C1 segment of cervical spinal cord (tissue), 14 donors: ENCODE measurements around the gene FNDC10.

ENCODE experiments used
- DNase-seq, 14 donors: peaks; one replicate each; lab custom pipeline; 2025; lab: John Stamatoyannopoulos, UW

FNDC10 gene

DNA sequence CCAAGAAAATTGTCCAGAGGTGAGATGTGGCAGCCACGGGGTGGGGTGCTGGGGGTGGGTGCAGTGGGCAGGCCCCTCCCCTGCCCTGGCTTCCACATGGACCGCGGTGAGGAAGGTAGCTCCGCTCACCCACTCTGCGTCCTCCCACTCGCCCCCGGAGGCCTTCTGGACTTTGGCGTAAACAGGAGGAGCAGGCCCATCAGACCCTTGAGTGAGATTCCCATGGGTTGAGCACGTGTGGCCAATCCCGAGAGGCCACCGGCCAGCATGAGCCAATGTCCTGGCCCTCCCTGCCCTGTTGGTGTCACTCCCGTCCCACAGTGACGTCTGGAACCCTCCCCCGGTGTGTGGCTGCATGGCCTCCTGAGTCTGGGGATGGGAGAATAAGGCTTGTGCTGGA, 51.3 kb downstream of the FNDC10 start:
- DNase-seq: no peak
